H4 (cell line): ENCODE results near the gene CHERP. TPM values are rescaled to one million over a fixed set of nuclear protein-coding genes. Genes with fewer than 3 reads are reported as not detected.
"Not testable (repeated sequence)": the region's sequence is repeated elsewhere in the genome, so short reads cannot be mapped to it uniquely, and the experiment has no call there.

Experiments
- DNase-seq: peaks from one replicate; pipeline ENCODE4 v3.0.0-alpha.2; 2015; ENCODE audit warnings: low spot score
- total RNA-seq: library from RNA; depleted of rRNA; stranded (reverse); fragments of >200 nt; shearing (Covaris generic); gene quantifications from 2 replicates; pipeline ENCODE4 v1.2.3, GENCODE V29; 2014

The CHERP gene
- total RNA-seq, 1 experiment from 2014 or later = 4.1 TPM

DNA sequence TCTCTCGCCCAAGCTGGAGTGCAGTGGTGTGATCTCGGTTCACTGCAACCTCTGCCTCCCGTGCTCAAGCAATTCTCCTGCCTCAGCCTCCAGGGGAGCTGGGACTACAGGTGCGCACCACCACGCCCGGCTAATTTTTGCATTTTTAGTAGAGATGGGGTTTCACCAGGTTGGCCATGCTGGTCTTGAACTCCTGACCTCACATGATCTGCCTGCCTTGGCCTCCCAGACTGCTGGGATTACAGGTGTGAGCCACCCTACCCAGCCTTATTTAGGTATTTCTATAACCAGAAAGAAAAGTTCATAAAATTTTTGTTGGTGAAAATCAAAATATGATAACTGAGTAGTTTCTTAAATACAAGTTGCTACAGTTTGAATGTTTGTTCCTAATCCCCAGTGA lies 1.5 kb upstream of the CHERP start:
- not testable (repeated sequence) for DNase-seq

DNA sequence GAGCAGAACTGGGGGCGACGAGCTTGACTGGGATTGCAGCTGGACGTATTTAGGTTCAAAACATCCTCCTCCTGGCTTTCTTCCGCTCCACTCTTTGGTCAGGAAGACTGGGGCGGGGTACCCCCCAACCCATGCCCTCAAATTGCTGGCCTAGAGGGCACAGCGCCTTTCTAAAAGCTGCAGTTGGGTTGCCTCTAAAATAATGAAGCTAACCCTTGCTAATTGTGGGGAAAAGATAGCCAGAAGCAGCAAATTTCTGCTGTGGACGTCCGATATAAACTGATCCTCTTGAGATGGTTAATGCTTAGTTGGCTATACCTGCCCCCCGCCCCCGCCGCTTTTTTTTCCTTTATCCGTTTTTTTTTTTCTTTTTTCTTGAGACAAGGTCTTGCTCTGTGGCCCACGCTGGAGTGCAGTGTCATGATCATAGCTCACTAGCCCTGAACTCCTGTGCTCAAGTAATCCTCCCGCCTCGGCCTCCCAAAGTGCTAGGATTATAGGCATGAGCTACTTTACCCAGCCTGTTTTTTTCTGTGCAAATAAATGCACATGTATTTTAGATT lies 754 bp upstream of the CHERP start:
- no peak for DNase-seq

GRCh38 chr19:16541526-16542044 lies 652 bp downstream of the CHERP start:
- no peak for DNase-seq

DNA sequence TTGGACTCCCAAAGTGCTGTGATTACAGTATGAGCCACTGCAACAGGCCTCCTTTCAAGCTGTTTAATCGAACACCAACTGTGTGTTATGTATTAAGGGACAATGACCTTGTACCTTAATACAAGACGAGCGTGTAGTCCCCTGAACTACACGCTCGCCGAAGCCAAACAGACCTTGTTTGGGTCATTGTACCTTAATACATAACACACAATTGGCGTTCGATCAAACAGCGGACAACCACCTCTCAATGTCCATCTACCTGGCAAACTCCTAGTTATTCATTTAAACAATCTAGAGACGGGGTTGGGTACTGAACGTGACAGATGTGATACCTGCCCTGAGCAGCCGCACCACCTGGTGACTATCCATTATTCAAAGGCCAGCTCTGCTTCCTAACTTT lies 1.3 kb downstream of the CHERP start:
- DNase-seq = no peak

GRCh38 chr19:16537111-16537510 lies 5.1 kb downstream of the CHERP start:
- DNase-seq = no peak

- no peak for DNase-seq
These were observed 6.1 kb downstream of the CHERP start for GRCh38 chr19:16536130-16536529.

- DNase-seq = no peak
These were observed 6.9 kb downstream of the CHERP start for GRCh38 chr19:16535381-16535780.

DNA sequence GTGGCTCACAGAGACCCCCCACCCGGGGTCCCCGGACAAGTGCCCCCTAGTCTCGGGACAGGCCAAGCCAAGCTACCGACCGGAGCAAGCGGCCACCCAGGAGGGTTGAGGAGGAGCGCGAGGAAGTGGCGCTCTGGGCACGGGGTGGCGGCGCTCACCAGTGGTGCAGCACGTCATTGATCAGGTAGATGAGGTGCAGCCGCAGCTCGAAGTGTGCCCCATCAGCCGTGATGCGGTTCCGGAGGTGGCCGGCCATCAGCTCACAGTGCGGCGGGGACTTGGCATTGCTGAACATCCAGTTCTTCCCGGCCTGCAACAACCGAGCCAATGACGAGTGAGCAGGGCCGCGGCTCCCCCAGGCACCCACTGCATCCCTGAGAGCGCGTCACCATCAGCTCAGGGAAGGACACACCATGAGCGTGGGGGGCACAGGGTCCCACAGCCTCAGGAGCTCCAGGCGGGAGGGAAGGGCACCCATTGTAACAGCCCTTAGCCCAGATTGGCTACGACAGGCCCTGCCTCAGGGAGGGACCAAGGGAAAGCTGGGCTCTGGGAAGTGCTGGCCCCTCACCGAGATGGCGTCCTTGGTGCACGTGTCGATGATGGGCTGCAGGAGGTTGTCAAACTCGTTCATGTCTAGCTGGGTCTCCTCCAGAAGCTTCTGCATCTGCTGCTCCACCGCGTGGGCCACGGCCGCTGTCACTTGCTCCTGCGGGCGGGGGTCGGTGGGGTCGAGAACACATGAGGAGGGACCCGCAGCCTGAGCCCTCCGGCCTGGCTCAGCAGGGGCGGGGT lies 9.6 kb downstream of the CHERP start:
- no peak for DNase-seq

GRCh38 chr19:16531380-16531669 lies 10.9 kb downstream of the CHERP start:
- DNase-seq = no peak

- DNase-seq = no peak
These were observed 11.5 kb downstream of the CHERP start for GRCh38 chr19:16530540-16531379.

GRCh38 chr19:16529466-16530144 lies 12.6 kb downstream of the CHERP start:
- no peak for DNase-seq

- DNase-seq = no peak
These were observed 14.2 kb downstream of the CHERP start for GRCh38 chr19:16527971-16528521.

GRCh38 chr19:16527334-16527935 lies 14.8 kb downstream of the CHERP start:
- no peak for DNase-seq

GRCh38 chr19:16525751-16526481 lies 16.3 kb downstream of the CHERP start:
- no peak for DNase-seq

- no peak for DNase-seq
These were observed 17.1 kb downstream of the CHERP start for GRCh38 chr19:16524991-16525734.

- DNase-seq = no peak
These were observed 19.5 kb downstream of the CHERP start for GRCh38 chr19:16522559-16523377.

- no peak for DNase-seq
These were observed 20.4 kb downstream of the CHERP start for GRCh38 chr19:16521715-16522289.

- DNase-seq = no peak
These were observed 21.1 kb downstream of the CHERP start for GRCh38 chr19:16520986-16521624.
